HG02759 (cell line): Measurements from ENCODE around the gene TMEM115.

Source experiments
- ATAC-seq: cut with Tn5 transposase; IDR thresholded peaks from one replicate; pipeline ENCODE4 v1.9.1; 2021; ENCODE audit warnings: mild to moderate bottlenecking, moderate library complexity; ENCODE audit not compliant: unreplicated experiment

TMEM115 gene

GRCh38 chr3:50336452-50337174 lies 22.7 kb downstream of the TMEM115 start:
- peak; percentile 38 for ATAC-seq

- no peak for ATAC-seq
These were observed 24.8 kb downstream of the TMEM115 start for GRCh38 chr3:50334339-50335075.

- no peak for ATAC-seq
These were observed 25.5 kb downstream of the TMEM115 start for GRCh38 chr3:50333744-50334328.

- ATAC-seq = no peak
These were observed 27.9 kb downstream of the TMEM115 start for GRCh38 chr3:50331364-50331907.

- ATAC-seq = no peak
These were observed 29.0 kb downstream of the TMEM115 start for GRCh38 chr3:50330330-50330729.

- ATAC-seq = peak; percentile 91
These were observed 31.2 kb downstream of the TMEM115 start, which contains the start of gene TUSC2 for GRCh38 chr3:50327943-50328691. TSS of gene TUSC2 (minus strand) at chr3:50328223. CDS start at chr3:50328099, 124 bp downstream.

- ATAC-seq = no peak
These were observed 32.2 kb downstream of the TMEM115 start for GRCh38 chr3:50327129-50327528.

- ATAC-seq = no peak
These were observed 33.2 kb downstream of the TMEM115 start for GRCh38 chr3:50326182-50326541.

- ATAC-seq = no peak
These were observed 33.7 kb downstream of the TMEM115 start for GRCh38 chr3:50325497-50326181.

GRCh38 chr3:50325113-50325480 lies 34.2 kb downstream of the TMEM115 start:
- ATAC-seq = no peak

GRCh38 chr3:50324351-50325112 lies 34.8 kb downstream of the TMEM115 start:
- ATAC-seq = no peak

GRCh38 chr3:50323614-50324199 lies 35.6 kb downstream of the TMEM115 start:
- no peak for ATAC-seq

GRCh38 chr3:50323092-50323600 lies 36.2 kb downstream of the TMEM115 start:
- ATAC-seq = no peak

- no peak for ATAC-seq
These were observed 36.8 kb downstream of the TMEM115 start, which contains the start of gene HYAL2 for GRCh38 chr3:50322386-50323091. TSS of gene HYAL2 (minus strand) at chr3:50322745. CDS start at chr3:50320489, 2,256 bp downstream.

- ATAC-seq = no peak
These were observed 37.3 kb downstream of the TMEM115 start for GRCh38 chr3:50322115-50322385.

GRCh38 chr3:50321336-50322114 lies 37.8 kb downstream of the TMEM115 start:
- ATAC-seq = peak; percentile 84

- peak; percentile 64 for ATAC-seq
These were observed 38.4 kb downstream of the TMEM115 start for GRCh38 chr3:50320853-50321335.
